DMS153 (cell line): ENCODE measurements around the gene LENG9.

Source experiments
- DNase-seq: peaks from one replicate; lab custom pipeline; 2025; lab: John Stamatoyannopoulos, UW

The LENG9 gene

GRCh38 chr19:54439174-54439851, 24.3 kb downstream of the LENG9 start:
- no peak for DNase-seq

GRCh38 chr19:54436628-54437252, 26.8 kb downstream of the LENG9 start:
- no peak for DNase-seq

- no peak for DNase-seq
These were observed 27.5 kb downstream of the LENG9 start for GRCh38 chr19:54436031-54436523.

- no peak for DNase-seq
These were observed 28.0 kb downstream of the LENG9 start for GRCh38 chr19:54435551-54436016.

- peak; percentile 12 for DNase-seq
These were observed 28.7 kb downstream of the LENG9 start for GRCh38 chr19:54434873-54435214.

GRCh38 chr19:54434112-54434872, 29.3 kb downstream of the LENG9 start:
- DNase-seq: no peak

- no peak for DNase-seq
These were observed 29.9 kb downstream of the LENG9 start for GRCh38 chr19:54433697-54434096.

GRCh38 chr19:54432144-54432738, 31.3 kb downstream of the LENG9 start:
- DNase-seq: no peak

- DNase-seq: no peak
These were observed 32.2 kb downstream of the LENG9 start for GRCh38 chr19:54431255-54431838.

- no peak for DNase-seq
These were observed 33.0 kb downstream of the LENG9 start for GRCh38 chr19:54430306-54431254.

- DNase-seq: no peak
These were observed 33.9 kb downstream of the LENG9 start for GRCh38 chr19:54429545-54430227.

GRCh38 chr19:54429176-54429495, 34.4 kb downstream of the LENG9 start:
- no peak for DNase-seq

GRCh38 chr19:54428323-54429175, 35.0 kb downstream of the LENG9 start:
- no peak for DNase-seq

- DNase-seq: no peak
These were observed 36.0 kb downstream of the LENG9 start for GRCh38 chr19:54427586-54427985.

- DNase-seq: no peak
These were observed 37.2 kb downstream of the LENG9 start for GRCh38 chr19:54426291-54426931.

- no peak for DNase-seq
These were observed 38.2 kb downstream of the LENG9 start for GRCh38 chr19:54425382-54425723.

- no peak for DNase-seq
These were observed 38.8 kb downstream of the LENG9 start for GRCh38 chr19:54424660-54425381.

- DNase-seq: no peak
These were observed 39.4 kb downstream of the LENG9 start for GRCh38 chr19:54424201-54424600.

- DNase-seq: no peak
These were observed 41.4 kb downstream of the LENG9 start for GRCh38 chr19:54422136-54422535.
